Right ventricle myocardium inferior (tissue), 1 donor: ENCODE data around the gene ECI1. TPM values are rescaled to one million over a fixed set of nuclear protein-coding genes. Genes with fewer than 3 reads are reported as not detected.
A peak's percentile ranks its signal among the peaks of the same experiment; 100 is the strongest.

Experiments used
- ATAC-seq: fragments of 200-7000 bp; cut with Tn5 transposase; one replicate; pipeline ENCODE4 v1.9.1; 2020; ENCODE audit warnings: mild to moderate bottlenecking, moderate library complexity
- DNase-seq: peaks from one replicate; pipeline ENCODE4 v3.0.0; 2021; ENCODE audit errors: missing footprints
- intact Hi-C: fragments of 100-400 bp; cut with DNase I; formaldehyde crosslinking; loops from one replicate; pipeline ENCODE4 v1.11.0; 2022
- total RNA-seq: library from RNA; stranded (reverse); fragmentation: NEBNext Ultra II Directional; extraction: Animal tissue kit (Norgen Biotek cat#: 25700); gene quantifications from one replicate; pipeline ENCODE4 v1.2.1, GENCODE V29; 2021
- donor health status: DM: no; HTN: yes; CAD: no; lungs with severe emphysema.

The ECI1 gene
- total RNA-seq, 1 donor from 2014 or later, result 205 TPM

- DNase-seq (no peak), ATAC-seq (no peak)
- intact Hi-C loops, result no loop called here
These were observed 24.5 kb downstream of the ECI1 start for GRCh38 chr16:2226918-2227317.

GRCh38 chr16:2226245-2226793 is 25.1 kb downstream of the ECI1 start:
- ATAC-seq, result no peak
- intact Hi-C loops, result no loop called here
- DNase-seq, result no peak

GRCh38 chr16:2223942-2224486 is 27.4 kb downstream of the ECI1 start:
- ATAC-seq (peak; percentile 45), DNase-seq (no peak)
- intact Hi-C loops, result loop anchor here (2.0 kb wide), 1 partner anchor 27 kb away; the partner anchor contains the start of gene ECI1

GRCh38 chr16:2223221-2223941 is 28.0 kb downstream of the ECI1 start, which contains the start of gene E4F1:
TSS of gene E4F1 (plus strand) at chr16:2223591. CDS start at chr16:2223614, 23 bp downstream.
- ATAC-seq (peak; percentile 100), DNase-seq (peak; percentile 100)
- intact Hi-C loops, result no loop called here

GRCh38 chr16:2216330-2216729 is 35.1 kb downstream of the ECI1 start:
- no peak for ATAC-seq
- intact Hi-C loops, result no loop called here
- DNase-seq, result no peak

GRCh38 chr16:2214719-2214968 is 36.7 kb downstream of the ECI1 start, which contains the start of gene PGP:
TSS of gene PGP (minus strand) at chr16:2214840. CDS start at chr16:2214777, 63 bp downstream.
- ATAC-seq (peak; percentile 84), DNase-seq (no peak)
- intact Hi-C loops, result loop anchor here (5.0 kb wide), 1 partner anchor 252 kb away; the partner anchor contains the start of gene RPS2

GRCh38 chr16:2213817-2214718 is 37.3 kb downstream of the ECI1 start:
- intact Hi-C loops, result loop anchor here (5.0 kb wide), 1 partner anchor 252 kb away; the partner anchor contains the start of gene RPS2
- ATAC-seq (no peak), DNase-seq (no peak)

GRCh38 chr16:2212362-2213324 is 38.7 kb downstream of the ECI1 start:
- intact Hi-C loops, result loop anchor here (5.0 kb wide), 1 partner anchor 250 kb away; the partner anchor contains the start of gene RPS2
- ATAC-seq (peak; percentile 38), DNase-seq (no peak)

- intact Hi-C loops, result loop anchor here (5.0 kb wide), 1 partner anchor 250 kb away; the partner anchor contains the start of gene RPS2
- DNase-seq (no peak), ATAC-seq (no peak)
These were observed 39.5 kb downstream of the ECI1 start for GRCh38 chr16:2211923-2212347.

GRCh38 chr16:2210386-2211365 is 40.7 kb downstream of the ECI1 start, which contains the start of gene BRICD5:
TSS of gene BRICD5 (minus strand) at chr16:2210863. CDS start at chr16:2210833, 30 bp downstream.
- intact Hi-C loops, result loop anchor here (5.0 kb wide), 1 partner anchor 248 kb away; the partner anchor contains the start of gene RPS2
- DNase-seq, result no peak
- ATAC-seq, result no peak

GRCh38 chr16:2210009-2210332 is 41.4 kb downstream of the ECI1 start:
- ATAC-seq (no peak), DNase-seq (no peak)
- intact Hi-C loops, result loop anchor here (5.0 kb wide), 1 partner anchor 248 kb away; the partner anchor contains the start of gene RPS2

- no peak for ATAC-seq
- DNase-seq, result no peak
- intact Hi-C loops, result loop anchor here (5.0 kb wide), 4 partner anchors 43 to 303 kb away; partner anchors contain the start of genes ATP6V0C, ECI1, RPS2 and TRAF7
These were observed 42.0 kb downstream of the ECI1 start for GRCh38 chr16:2209258-2210008.

GRCh38 chr16:2208772-2209171 is 42.6 kb downstream of the ECI1 start:
- no peak for DNase-seq
- intact Hi-C loops, result loop anchor here (5.0 kb wide), 3 partner anchors 44 to 304 kb away; partner anchors contain the start of genes ATP6V0C, ECI1 and TRAF7

GRCh38 chr16:2208308-2208707 is 43.1 kb downstream of the ECI1 start:
- DNase-seq, result no peak
- intact Hi-C loops, result loop anchor here (5.0 kb wide), 3 partner anchors 44 to 304 kb away; partner anchors contain the start of genes ATP6V0C, ECI1 and TRAF7
- no peak for ATAC-seq

More at GRCh38 chr16:2208772-2209171, 42.6 kb downstream of the ECI1 start:
- ATAC-seq, result no peak

- DNase-seq, result no peak
- no peak for ATAC-seq
- intact Hi-C loops, result loop anchor here (5.0 kb wide), 3 partner anchors 44 to 304 kb away; partner anchors contain the start of genes ATP6V0C, ECI1 and TRAF7
These were observed 43.5 kb downstream of the ECI1 start for GRCh38 chr16:2207872-2208271.
